GM21447 (cell line): Measurements from ENCODE around the gene MAX.
"Not testable (repeated sequence)": the region's sequence is repeated elsewhere in the genome, so short reads cannot be mapped to it uniquely, and the experiment has no call there.

Experiments used
- ATAC-seq: cut with Tn5 transposase; IDR thresholded peaks from one replicate; pipeline ENCODE4 v1.9.1; 2021; ENCODE audit not compliant: unreplicated experiment

MAX gene

GRCh38 chr14:65106316-65106715, 4.0 kb upstream of the MAX start:
- no peak for ATAC-seq

DNA sequence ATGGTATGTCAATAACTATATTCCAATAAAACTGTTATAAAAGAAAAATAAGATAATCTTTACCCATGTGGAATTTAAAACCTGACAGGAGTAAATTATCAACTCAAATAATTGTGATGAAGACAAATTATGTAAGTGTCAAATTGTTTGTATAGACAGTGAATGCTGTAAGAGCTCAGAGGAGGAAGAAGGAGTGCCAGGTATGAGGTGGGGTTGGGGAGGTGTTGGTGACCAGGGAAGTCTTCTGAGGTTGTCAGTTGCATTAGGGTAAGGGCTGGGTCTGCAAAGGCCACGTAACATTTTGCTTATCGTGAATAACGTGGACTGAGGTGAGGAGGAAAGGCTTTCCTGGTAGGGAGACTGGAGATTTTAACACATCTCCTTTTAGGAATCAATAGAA, 2.5 kb upstream of the MAX start:
- no peak for ATAC-seq

- ATAC-seq = no peak
These were observed 938 bp upstream of the MAX start for GRCh38 chr14:65103150-65103760.

DNA sequence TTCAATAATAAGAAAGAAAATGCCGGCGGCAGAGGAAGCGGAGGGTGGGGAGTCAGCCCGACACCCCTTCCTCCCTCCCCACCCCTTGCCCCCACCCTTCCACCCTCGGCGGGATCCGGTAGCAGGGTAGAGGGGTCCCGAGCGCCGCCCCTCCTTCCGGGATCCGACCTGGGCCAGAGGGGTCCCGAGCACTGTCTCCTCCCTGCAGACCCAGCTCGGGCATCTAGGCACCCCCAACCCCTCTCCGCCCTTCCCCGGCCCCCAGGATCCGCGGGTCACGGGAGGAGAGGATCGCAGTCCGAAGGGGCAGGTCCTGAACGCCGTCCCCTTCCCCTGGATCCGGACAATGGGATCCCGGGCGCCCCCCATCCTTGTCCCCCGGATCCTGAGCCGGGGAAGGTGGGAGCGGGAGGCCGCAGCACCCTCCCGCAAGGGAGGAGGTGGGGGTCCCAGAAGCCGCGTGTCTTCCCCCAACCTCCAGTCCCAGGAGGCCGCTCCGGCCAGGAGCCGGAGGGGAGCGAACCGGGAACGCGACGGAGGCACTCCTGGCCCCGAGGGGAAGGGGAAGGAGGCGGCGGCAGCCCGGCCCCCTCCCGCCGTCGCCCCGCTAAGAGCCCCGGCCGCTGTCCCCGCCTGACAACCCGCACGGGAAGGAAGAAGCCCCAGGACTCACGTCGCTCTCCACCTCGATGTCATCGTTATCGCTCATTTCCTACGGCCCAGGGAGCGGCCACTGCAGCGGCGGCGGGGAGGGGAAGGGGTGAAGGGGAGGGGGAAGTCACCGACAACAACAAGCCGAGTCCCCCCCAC, 481 bp downstream of the MAX start:
- ATAC-seq = no peak

GRCh38 chr14:65100922-65101541, 1.3 kb downstream of the MAX start:
- ATAC-seq = no peak

DNA sequence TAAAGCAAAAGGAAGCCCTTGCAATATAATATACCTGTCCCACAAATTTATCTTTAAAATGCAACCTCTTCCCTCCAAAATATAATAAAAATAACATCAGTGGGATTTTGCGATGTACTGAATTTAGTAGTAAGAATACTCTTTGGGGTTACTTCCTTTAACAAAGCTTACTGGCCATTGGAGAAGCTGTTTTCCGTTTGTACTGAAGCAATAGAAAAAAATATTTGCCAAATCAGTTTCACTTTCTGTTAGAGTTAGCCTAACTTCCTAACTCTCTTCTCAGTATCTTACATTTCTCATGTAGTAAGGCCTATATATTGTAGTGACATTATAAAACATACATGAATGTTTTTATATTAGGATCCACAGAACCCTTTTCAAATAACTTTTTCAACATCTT, 3.7 kb downstream of the MAX start:
- no peak for ATAC-seq

GRCh38 chr14:65096323-65097089, 5.8 kb downstream of the MAX start:
- no peak for ATAC-seq

GRCh38 chr14:65095633-65096205, 6.6 kb downstream of the MAX start:
- ATAC-seq = no peak

DNA sequence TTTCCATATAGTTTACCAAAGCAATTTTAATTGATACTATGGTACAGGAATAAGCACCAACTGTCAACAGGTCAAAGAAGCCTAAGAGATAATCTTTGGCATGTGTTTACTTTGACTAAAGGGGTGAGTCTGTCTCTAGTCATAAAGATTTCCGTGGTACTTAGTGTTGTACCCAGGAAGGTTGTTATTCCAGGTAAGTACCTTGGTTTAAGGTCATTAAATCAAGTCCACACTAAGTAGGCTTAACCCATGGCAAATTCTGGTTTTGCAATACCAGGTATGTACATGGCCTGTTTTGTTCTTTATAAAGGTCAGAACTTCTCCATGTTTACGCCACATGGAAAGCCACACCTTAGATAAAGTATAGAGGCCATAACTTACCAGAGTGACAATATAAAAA, 10.0 kb downstream of the MAX start:
- no peak for ATAC-seq

GRCh38 chr14:65087835-65088234, 14.5 kb downstream of the MAX start:
- ATAC-seq = not testable (repeated sequence)

DNA sequence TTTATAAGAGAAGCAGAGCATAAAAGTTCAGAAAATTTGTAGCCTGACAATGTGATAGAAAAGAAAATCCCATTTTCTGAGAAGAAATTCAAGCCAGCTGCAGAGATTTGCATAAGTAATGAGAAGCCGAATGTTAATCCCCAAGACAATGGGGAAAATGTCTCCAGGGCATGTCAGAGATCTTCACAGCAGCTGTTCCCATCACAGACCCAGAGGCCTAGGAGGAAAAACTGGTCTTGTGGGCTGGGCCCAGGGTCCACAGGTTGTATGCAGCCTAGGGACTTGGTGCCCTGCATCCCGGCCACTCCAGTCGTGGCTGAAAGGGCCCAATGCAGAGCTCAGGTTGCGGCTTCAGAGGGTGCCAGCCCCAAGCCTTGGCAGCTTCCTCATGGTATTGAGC, 15.6 kb downstream of the MAX start:
- not testable (repeated sequence) for ATAC-seq

DNA sequence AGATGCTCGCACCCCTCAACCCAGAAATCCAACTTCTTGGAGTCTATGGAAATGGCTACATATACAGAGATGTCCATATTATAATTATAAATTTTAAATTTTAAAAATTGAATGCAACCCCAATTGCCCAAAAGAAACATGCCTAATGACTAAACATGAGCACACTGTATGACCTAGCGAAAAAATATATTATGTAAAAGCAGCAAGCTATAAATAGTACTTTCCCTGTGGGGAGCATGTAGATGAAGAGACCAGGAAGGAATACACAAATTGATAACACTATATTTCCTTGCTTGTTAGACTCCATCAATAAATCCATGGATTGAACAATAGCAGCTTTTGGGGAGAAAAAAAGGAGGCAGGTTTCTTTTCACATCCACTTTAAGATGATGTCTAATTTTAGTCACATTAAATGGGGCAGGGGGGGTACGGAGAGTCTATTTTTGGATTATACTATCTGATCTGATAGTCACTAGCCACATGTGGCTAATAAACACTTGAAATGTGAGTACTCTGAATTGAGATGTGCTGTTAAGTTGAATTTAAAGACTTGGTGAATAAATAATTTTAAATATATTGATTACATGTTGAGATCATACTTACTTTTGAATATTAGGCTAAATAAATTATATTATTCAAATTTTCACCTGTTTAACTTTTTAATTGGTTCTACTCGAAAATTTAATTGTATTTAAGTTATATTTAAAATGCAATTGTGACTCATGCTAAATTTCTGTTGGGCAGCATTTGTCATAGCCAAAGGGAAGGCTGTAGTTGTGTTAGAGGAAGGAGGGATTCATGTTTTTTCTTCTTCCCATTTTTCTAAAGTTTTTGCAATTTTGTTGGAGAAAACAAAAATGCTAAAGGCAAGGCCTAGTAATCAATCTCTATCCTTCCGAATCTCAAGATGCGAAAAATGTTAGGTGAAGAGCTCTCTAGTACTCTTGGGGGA, 17.5 kb downstream of the MAX start:
- ATAC-seq = no peak

DNA sequence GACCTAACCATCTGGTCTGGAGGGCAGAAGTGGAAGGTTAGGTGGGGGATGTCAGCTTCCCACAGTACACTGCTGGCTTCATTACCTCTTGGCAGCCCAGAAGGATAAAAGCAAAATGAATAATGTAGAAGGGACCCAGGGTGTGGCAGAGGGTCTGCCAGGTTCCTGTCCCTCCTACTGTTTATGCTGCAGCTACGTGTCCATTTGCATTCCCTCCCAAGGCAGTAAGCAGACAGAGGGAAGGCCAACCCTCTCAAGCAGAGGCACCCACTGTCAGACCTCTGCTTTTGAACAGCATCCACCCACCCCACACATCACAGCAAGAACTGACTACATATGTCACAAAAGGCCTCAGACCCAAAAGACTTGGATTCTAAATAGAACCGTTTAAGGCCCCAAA, 19.4 kb downstream of the MAX start:
- ATAC-seq = no peak

DNA sequence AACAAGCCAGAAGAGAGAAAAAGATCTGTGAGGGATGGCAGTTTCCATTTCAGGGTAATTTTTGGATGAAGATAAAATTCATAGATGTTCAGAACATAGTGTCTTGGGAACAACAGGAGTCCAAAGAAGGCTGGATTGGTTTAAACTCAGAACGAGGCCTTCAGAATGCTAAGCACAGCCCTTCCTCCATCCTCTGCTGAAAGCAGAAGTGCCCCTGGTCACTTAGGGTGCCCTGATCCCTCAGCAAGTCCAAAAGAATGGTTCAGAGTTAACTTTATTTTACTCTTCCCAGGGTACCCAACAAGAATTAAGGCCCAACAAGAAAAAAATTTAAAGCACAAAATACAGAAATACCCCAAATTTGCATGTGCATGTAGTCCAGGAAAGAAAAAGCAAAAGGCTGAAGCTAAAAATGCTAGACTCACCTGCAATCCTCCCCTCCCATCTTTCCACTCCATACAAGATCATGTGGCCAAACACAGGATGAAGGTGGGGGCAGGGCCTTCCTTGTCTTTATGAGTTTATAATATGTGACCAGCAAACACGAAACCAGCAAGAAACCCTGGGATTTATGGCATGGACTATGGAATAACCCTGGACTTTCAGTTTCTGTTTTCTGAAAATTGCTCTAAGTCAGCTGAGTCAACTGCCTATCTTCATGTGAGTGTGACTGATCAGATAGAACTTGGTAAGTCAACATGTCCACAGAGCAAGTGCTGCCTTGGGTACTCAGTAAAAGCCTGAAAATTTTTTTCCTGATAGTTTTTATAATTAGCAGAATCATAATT, 21.2 kb downstream of the MAX start:
- ATAC-seq = no peak

- no peak for ATAC-seq
These were observed 22.5 kb downstream of the MAX start for GRCh38 chr14:65079768-65080167.

DNA sequence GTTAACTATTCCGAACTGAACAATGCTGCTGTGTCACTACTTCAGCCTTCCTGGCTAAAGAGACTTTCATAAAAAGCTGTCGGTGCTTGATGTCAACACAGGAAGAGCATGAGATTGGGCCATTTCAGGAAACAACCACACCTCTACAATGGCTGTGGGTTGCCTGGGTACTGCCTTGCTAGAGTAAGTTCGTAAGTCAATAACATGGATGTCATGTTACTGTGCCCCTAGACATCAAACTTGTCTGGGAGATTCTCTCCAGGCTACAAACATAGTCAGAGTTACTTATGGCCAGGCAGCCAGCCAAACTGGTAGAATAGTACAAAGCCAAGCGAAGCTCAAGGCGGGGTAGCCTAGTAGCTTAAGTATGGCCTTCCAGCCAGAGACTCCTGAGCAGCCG, 23.1 kb downstream of the MAX start:
- no peak for ATAC-seq

DNA sequence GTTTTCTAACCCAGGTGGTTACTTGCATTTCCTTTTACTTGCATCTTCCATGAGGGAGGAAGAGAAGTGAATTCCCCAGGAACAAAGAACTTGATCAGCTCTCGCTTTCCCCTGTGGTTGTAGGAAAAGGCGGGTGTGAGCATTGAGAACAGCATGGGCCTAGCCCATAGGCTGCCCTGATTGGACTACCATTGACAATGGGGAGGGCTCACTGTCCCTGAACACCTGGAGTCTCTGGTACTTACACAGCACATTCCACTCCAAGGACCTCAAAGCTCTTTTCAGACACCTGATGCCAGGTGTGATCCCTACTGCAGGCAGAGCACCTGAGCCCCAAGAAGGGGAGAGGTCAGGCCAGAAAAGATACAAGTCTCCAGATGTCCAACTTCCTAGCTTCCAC, 25.0 kb downstream of the MAX start:
- no peak for ATAC-seq

DNA sequence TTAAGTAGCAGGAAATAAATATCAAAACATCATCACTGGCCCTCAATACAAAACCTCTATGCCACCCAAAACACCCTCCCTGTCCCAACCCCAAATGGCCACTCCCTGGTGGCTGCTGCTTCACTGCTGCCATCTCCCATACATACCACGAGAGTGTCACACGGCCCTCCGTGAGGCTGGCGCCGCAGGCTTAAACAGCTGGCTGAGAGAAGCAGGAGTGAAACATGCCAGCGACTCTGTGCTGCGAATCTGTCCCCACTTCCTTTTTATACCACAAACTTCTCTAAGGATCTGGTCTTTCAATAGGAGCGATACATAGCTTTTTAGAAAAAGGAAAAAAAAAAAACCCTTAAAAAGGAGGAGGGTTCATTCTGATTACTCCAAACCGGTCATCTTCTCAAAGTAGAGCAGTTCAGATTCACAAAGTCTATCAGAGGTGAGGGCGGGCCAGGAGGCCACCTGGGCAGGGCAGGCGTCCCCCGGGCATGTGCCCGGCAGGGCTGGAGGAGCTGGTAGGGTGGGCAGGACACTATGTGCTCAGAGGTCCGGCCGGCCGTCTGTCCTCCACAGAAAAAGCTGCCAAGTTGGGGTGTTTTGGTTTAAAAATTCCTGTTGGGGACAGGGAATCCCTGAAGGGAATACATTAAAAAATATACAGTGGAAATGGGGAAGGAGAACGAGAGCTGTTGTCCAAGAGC, 26.5 kb downstream of the MAX start:
- no peak for ATAC-seq
